Aorta (tissue), 5 donors: Measurements from ENCODE around the gene PRKCE. TPM values are rescaled to one million over a fixed set of nuclear protein-coding genes. Genes with fewer than 3 reads are reported as not detected.

Experiments used
- ATAC-seq: fragments of 200-7000 bp; cut with Tn5 transposase; one replicate; pipeline ENCODE4 v1.9.1; 2022; ENCODE audit warnings: moderate library complexity; ENCODE audit not compliant: low FRiP score
- DNase-seq, 2 donors: peaks; one replicate each; pipeline ENCODE4 v3.0.0-alpha.2; 2020
- H3K27ac ChIP-seq, 2 donors: one replicate each; pipeline ENCODE4 v1.5.1; 2013; ENCODE audit warnings: low read length in 2 of 2, mild to moderate bottlenecking in 2 of 2, moderate library complexity in 2 of 2, control low read depth in 1 of 2, inconsistent platforms in 1 of 2, low read depth in 1 of 2
- H3K27me3 ChIP-seq, 2 donors: one replicate each; pipeline ENCODE4 v1.6.1; 2013; ENCODE audit warnings: control low read depth in 1 of 2, low read length in 1 of 2, mild to moderate bottlenecking in 1 of 2, moderate library complexity in 1 of 2; ENCODE audit not compliant: insufficient read depth in 2 of 2, control insufficient read depth in 1 of 2
- H3K36me3 ChIP-seq, 2 donors: one replicate each; pipeline ENCODE4 v1.6.1; 2013; ENCODE audit warnings: control low read depth in 1 of 2, low read length in 1 of 2, mild to moderate bottlenecking in 1 of 2; ENCODE audit not compliant: insufficient read depth in 2 of 2, control insufficient read depth in 1 of 2
- H3K4me1 ChIP-seq, 2 donors: one replicate each; pipeline ENCODE4 v1.6.1; 2013; ENCODE audit warnings: low read length in 2 of 2, control low read depth in 1 of 2, mild to moderate bottlenecking in 1 of 2, moderate library complexity in 1 of 2; ENCODE audit not compliant: insufficient read depth in 2 of 2, control insufficient read depth in 1 of 2
- H3K4me3 ChIP-seq, 2 donors: one replicate each; pipeline ENCODE4 v1.5.1; 2013; ENCODE audit warnings: low read length in 2 of 2, control low read depth in 1 of 2, mild to moderate bottlenecking in 1 of 2
- H3K9me3 ChIP-seq: one replicate; pipeline ENCODE4 v1.6.1; 2013; ENCODE audit warnings: mild to moderate bottlenecking, low read length; ENCODE audit not compliant: control insufficient read depth
- WGBS, 2 donors: extraction: QIAGEN DNeasy Blood & Tissue Kit; methylation state at CpG; one replicate each; pipeline ENCODE4 v1.1.7; 2013; 5-methylcytosine and 5-hydroxymethylcytosine counted together
- intact Hi-C, 2 donors: fragments of 100-400 bp; cut with DNase I; formaldehyde crosslinking; loops; one replicate each; pipeline versions ENCODE4 v1.14.2 to v1.15.0; 2022
- polyA plus RNA-seq, 2 donors: library from polyadenylated mRNA; stranded (reverse); fragments of 200-250 nt; gene quantifications; one replicate each; pipeline ENCODE4 v1.2.3, GENCODE V29; 2013
- total RNA-seq, 2 donors: library from RNA; stranded (reverse); fragmentation: NEBNext Ultra II Directional; extraction: Animal tissue kit (Norgen Biotek cat#: 25700); gene quantifications; one replicate each; pipeline ENCODE4 v1.2.1, GENCODE V29; 2021
- donor health status: healthy with polysubstance abuse.
- donor health status: Bipolar disorder and iron deficiency.
- donor health status: DM: no; HTN: no; CAD: no.
- donor health status: DM: no; HTN: no; CAD: no.
- donor health status: DM: yes; HTN: yes; CAD: no.

The PRKCE gene
- total and polyA plus RNA-seq, 4 donors, result 1.5 to 23.8 (median 11.2) TPM

- Histone ChIP-seq H3K4me1 (peaks cover 6 to 10% of the 10 kb centered on the region in 2 donors), H3K9me3 (no peaks in the 10 kb centered on the region), H3K27me3 (no peaks in the 10 kb centered on the region), H3K27ac (peak overlapping the region; percentile 79 to 97), H3K4me3 (no peak overlapping the region), H3K36me3 (no peaks in the 10 kb centered on the region)
- DNase-seq (no peak), ATAC-seq (peak; percentile 68)
- WGBS, 2 donors, result 10 to 14% methylated on average over 8 of the region's 8 CpGs
- intact Hi-C loops, result loop anchor here in 1 of 2 donors (10.0 kb wide), 1 partner anchor 50 kb away; no protein-coding TSS in a partner anchor
Observed at GRCh38 chr2:46134531-46135227, 483.2 kb downstream of the PRKCE start.

GRCh38 chr2:46135228-46135855, 483.9 kb downstream of the PRKCE start:
- no peaks in the 10 kb centered on the region for H3K27me3 ChIP-seq
- 42 to 53% methylated on average over 4 of the region's 4 CpGs for WGBS, 2 donors
- DNase-seq (no peak), ATAC-seq (peak; percentile 12)
- H3K9me3 ChIP-seq, result no peaks in the 10 kb centered on the region
- H3K36me3 ChIP-seq, result no peaks in the 10 kb centered on the region
- peaks cover 6 to 10% of the 10 kb centered on the region in 2 donors for H3K4me1 ChIP-seq
- no peak overlapping the region for H3K4me3 ChIP-seq
- peak overlapping the region; percentile 69 to 94 for H3K27ac ChIP-seq
- intact Hi-C loops, result loop anchor here in 1 of 2 donors (10.0 kb wide), 1 partner anchor 49 kb away; no protein-coding TSS in a partner anchor

GRCh38 chr2:46135958-46136357, 484.5 kb downstream of the PRKCE start:
- no peaks in the 10 kb centered on the region for H3K9me3 ChIP-seq
- intact Hi-C loops, result loop anchor here in 1 of 2 donors (10.0 kb wide), 1 partner anchor 49 kb away; no protein-coding TSS in a partner anchor
- DNase-seq (no peak), ATAC-seq (peak; percentile 56)
- no peak overlapping the region for H3K4me3 ChIP-seq
- H3K4me1 ChIP-seq, result peaks cover 6 to 10% of the 10 kb centered on the region in 2 donors
- H3K27me3 ChIP-seq, result no peaks in the 10 kb centered on the region
- peak overlapping the region; percentile 85 to 94 for H3K27ac ChIP-seq
- H3K36me3 ChIP-seq, result no peaks in the 10 kb centered on the region
- WGBS, 2 donors, result 3 to 5% methylated on average over 6 of the region's 6 CpGs

- 24 to 32% methylated on average over 5 of the region's 5 CpGs for WGBS, 2 donors
- peak overlapping the region; percentile 85 to 100 for H3K27ac ChIP-seq
- no peaks in the 10 kb centered on the region for H3K9me3 ChIP-seq
- no peaks in the 10 kb centered on the region for H3K27me3 ChIP-seq
- DNase-seq (no peak), ATAC-seq (no peak)
- intact Hi-C loops, result loop anchor here in 1 of 2 donors (10.0 kb wide), 1 partner anchor 48 kb away; no protein-coding TSS in a partner anchor
- no peaks in the 10 kb centered on the region for H3K36me3 ChIP-seq
- peaks cover 4 to 7% of the 10 kb centered on the region in 2 donors for H3K4me1 ChIP-seq
- H3K4me3 ChIP-seq, result no peak overlapping the region
Observed at GRCh38 chr2:46136481-46136880, 485.0 kb downstream of the PRKCE start.

- Histone ChIP-seq H3K4me1 (peaks cover 4 to 7% of the 10 kb centered on the region in 2 donors), H3K4me3 (no peak overlapping the region), H3K36me3 (no peaks in the 10 kb centered on the region), H3K27ac (peak overlapping the region; percentile 85 to 100), H3K9me3 (no peaks in the 10 kb centered on the region), H3K27me3 (no peaks in the 10 kb centered on the region)
- ATAC-seq, result no peak
- 55 to 66% methylated on average over 2 of the region's 2 CpGs for WGBS, 2 donors
- DNase-seq, result no peak
- intact Hi-C loops, result loop anchor here in 1 of 2 donors (10.0 kb wide), 1 partner anchor 48 kb away; no protein-coding TSS in a partner anchor
Observed at GRCh38 chr2:46136953-46137352, 485.5 kb downstream of the PRKCE start.

- Histone ChIP-seq H3K4me1 (no peaks in the 10 kb centered on the region), H3K27me3 (no peaks in the 10 kb centered on the region), H3K4me3 (no peak overlapping the region), H3K9me3 (no peaks in the 10 kb centered on the region), H3K36me3 (peaks cover 0 to 1% of the 10 kb centered on the region in 2 donors), H3K27ac (no peak overlapping the region)
- DNase-seq (no peak), ATAC-seq (no peak)
- intact Hi-C loops, result no loop called here
- 96 to 97% methylated on average over 5 of the region's 5 CpGs for WGBS, 2 donors
Observed at GRCh38 chr2:46142546-46143428, 491.3 kb downstream of the PRKCE start.

- no peaks in the 10 kb centered on the region for H3K27me3 ChIP-seq
- no peak overlapping the region for H3K4me3 ChIP-seq
- H3K36me3 ChIP-seq, result peaks cover 0 to 1% of the 10 kb centered on the region in 2 donors
- 89 to 91% methylated on average over 9 of the region's 9 CpGs for WGBS, 2 donors
- intact Hi-C loops, result no loop called here
- no peaks in the 10 kb centered on the region for H3K4me1 ChIP-seq
- ATAC-seq, result no peak
- no peak for DNase-seq
- no peaks in the 10 kb centered on the region for H3K9me3 ChIP-seq
- no peak overlapping the region for H3K27ac ChIP-seq
Observed at GRCh38 chr2:46143429-46144132, 492.1 kb downstream of the PRKCE start.
